Lower leg skin (tissue), 4 donors: Measurements from ENCODE around the gene PLEK2. TPM values are rescaled to one million over a fixed set of nuclear protein-coding genes. Genes with fewer than 3 reads are reported as not detected.

Experiments used
- DNase-seq, 2 donors: peaks; one replicate each; pipeline ENCODE4 v3.0.0-alpha.2; 2019; ENCODE audit warnings: low spot score in 2 of 2
- H3K4me3 ChIP-seq: fragments of 200-600 bp; sonication (generic); 2 replicates; pipeline ENCODE4 v1.5.1; 2017; ENCODE audit warnings: mild to moderate bottlenecking, low read depth; ENCODE audit not compliant: poor library complexity, severe bottlenecking
- CTCF ChIP-seq, 3 donors: fragments of 450-650 bp; IDR thresholded peaks; one replicate each; pipeline ENCODE4 v1.5.1; 2016; ENCODE audit warnings: antibody characterized with exemption in 3 of 3, mild to moderate bottlenecking in 3 of 3, moderate library complexity in 2 of 3
- POLR2A ChIP-seq, 2 donors: fragments of 450-650 bp; IDR thresholded peaks; one replicate each; pipeline ENCODE4 v1.6.1; 2016 to 2017; ENCODE audit warnings: antibody characterized with exemption in 2 of 2, mild to moderate bottlenecking in 1 of 2, moderate library complexity in 1 of 2
- WGBS, 2 donors: methylation state at CpG; one replicate each; pipeline ENCODE4 v1.1.5; 2018; 5-methylcytosine and 5-hydroxymethylcytosine counted together
- intact Hi-C: fragments of 100-400 bp; cut with DNase I; formaldehyde crosslinking; loops from one replicate; pipeline ENCODE4 v1.15.0; 2023; ENCODE audit warnings: low total_unique reads
- total RNA-seq, 4 donors: library from RNA; depleted of rRNA; stranded (reverse); fragments of >200 nt; gene quantifications; one replicate each; pipeline ENCODE4 v1.1.0, GENCODE V29; 2016

PLEK2 gene
- total RNA-seq, 4 donors from 2014 or later = 23.0 to 33.0 (median 29.5) TPM

DNA sequence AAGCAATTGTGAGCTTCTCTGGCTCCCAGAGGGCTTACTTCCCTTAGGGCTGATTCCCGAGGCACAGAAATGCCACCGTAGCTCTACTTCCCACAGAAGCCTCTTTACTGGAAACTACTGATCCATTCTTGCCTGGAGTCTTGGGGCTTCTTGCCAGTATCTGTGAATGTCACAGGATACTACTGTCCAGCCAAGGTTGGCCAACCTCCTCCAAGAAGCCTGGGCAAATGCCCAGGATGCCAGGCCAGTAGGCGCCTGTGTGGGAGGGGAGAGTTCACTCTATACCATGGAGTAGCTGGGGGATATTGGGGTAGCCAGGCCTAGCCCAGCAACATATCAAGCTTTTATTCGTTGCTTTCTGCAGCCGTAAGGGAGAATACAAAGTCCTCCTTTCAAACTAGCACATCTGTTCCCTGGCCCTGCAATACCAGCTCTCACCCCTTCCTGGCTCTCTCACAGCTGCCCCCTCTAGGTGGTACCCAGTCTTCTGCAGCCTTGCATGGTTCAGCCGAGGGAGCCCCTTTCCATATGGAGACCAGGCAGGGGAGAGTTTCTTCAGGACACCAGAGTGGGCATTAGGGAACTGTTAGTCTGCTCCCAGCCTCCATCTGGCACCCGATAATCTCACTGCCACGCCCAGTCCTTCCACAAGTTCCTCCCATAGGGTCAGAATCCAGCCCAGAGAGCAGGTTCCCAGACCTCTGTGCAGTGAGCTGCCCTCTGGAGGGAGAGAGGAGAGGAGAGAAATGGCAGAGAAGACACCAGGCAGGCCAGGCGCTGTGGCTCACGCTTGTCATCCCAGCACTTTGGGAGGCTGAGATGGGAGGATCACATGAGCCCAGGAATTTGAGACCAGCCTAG lies 24.3 kb upstream of the PLEK2 start:
- no peak overlapping the region for H3K4me3 ChIP-seq
- 80 to 84% methylated on average over 10 of the region's 10 CpGs for WGBS, 2 donors
- TF ChIP-seq POLR2A (IDR thresholded peaks at IDR 0.05) (no peak), CTCF (IDR thresholded peaks at IDR 0.05) (no peak)
- intact Hi-C loops = no loop called here
- no peak for DNase-seq

DNA sequence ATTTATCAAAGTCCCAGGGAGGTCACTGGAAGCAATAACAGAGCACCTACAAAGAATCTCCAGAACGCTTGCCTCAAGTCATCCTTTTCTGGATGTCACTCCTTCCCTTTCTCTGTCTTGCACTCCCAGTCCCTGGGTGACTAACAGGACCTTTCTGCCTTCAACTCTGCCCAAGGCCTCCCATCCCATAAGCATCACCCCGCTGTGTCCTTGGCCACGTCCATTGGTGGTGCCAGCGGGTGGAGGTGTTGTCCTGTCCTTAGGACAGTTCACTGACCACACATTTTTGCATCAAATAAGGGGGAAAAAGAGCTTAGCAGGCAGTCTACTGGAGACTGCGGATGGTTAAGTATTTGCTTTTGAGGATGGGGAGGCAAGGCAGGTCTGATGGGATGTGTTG lies 23.6 kb upstream of the PLEK2 start:
- intact Hi-C loops = no loop called here
- whole genome bisulfite sequencing, 2 donors = 93 to 95% methylated on average over 5 of the region's 5 CpGs

DNA sequence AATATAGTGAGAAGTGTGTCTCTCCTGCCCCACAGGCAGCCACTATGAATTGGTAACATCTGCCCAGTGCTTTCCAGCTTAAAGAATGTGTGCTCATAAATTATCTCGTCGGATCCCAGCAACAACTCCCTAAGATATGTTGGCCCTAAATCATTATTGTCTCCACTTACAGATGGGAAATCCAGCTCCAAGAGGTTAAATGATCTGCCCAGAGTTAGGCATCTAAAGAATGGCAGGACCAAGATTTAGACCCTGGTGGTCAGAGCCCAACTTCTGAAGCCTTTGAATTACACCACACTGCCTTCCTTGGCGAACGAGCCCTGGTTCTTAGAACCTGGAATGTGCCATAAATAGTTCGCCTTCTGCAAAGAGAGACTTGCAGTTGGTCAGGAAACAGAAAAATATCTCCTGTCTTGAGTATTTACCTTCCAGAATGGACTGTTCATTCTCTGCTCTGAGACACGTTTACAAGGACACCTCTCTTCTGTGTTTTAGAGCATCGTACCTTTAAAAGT lies 20.1 kb upstream of the PLEK2 start:
- WGBS, 2 donors = 49 to 51% methylated on average over 7 of the region's 7 CpGs
- DNase-seq = no peak
- TF ChIP-seq POLR2A (IDR thresholded peaks at IDR 0.05) (no peak), CTCF (IDR thresholded peaks at IDR 0.05) (no peak)
- intact Hi-C loops = no loop called here
- H3K4me3 ChIP-seq = no peak overlapping the region

More for the DNA sequence above, 23.6 kb upstream of the PLEK2 start:
- H3K4me3 ChIP-seq = no peak overlapping the region
- no peak for TF ChIP-seq CTCF (IDR thresholded peaks at IDR 0.05)
- no peak for TF ChIP-seq POLR2A (IDR thresholded peaks at IDR 0.05)
- DNase-seq = no peak

DNA sequence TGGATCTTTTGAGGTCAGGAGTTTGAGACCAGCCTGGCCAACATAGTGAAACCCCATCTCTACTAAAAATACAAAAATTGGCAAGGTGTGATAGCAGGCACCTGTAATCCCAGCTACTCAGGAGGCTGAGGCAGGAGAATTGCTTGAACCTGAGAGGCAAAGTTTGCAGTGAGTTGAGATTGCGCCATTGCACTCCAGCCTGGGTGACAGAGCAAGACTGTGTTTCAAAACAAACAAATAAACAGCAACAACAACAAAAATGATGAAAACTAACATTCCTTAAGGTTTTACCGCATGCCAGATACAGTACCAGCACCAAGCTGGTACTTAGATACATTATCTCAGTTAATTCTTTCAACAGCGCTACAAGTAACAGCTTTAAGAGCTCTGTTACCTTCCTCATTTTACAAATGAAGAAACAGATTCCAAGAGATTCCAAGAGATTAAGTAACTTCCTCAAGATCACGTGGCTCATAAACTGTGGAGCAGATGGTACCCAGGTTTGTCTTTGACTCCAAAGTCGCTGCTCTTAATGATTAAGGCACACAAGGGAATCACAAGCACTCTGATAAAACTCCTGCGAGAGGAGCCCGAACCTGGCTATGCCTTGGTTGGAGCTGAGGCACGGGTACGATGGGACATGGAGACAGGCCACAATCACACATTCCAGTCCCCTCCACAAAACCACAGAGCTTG lies 17.7 kb upstream of the PLEK2 start:
- intact Hi-C loops = loop anchor here (5.0 kb wide), 1 partner anchor 143 kb away; no protein-coding TSS in a partner anchor
- TF ChIP-seq POLR2A (IDR thresholded peaks at IDR 0.05) (no peak), CTCF (IDR thresholded peaks at IDR 0.05) (no peak)
- 77 to 78% methylated on average over 9 of the region's 9 CpGs for WGBS, 2 donors

DNA sequence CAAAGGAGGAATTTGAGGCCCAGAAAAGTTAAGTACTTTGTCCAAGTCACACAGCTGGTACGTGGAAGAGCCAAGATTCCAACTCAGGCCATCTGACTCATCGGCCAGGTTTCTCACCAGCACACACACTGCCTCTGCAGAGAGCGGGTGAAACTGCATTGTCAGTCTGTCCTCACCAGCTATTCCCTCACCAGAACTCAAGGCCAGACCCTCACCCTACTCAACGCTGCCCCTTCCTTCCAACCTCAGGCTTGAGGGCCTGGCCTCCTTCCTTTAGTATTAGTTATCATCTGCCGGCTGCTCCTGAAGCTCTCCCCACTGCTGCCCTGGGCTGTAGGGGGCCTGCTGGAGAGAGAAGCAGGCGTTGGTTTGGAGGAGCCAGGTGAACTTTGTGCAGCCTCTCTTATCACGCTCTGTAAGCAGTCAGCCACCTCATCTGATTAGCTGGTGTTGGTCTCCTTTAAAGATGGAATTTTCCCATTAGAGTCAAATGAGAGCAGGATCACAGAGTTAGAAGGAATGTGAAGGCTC lies 16.6 kb upstream of the PLEK2 start:
- intact Hi-C loops = loop anchor here (5.0 kb wide), 1 partner anchor 144 kb away; no protein-coding TSS in a partner anchor
- TF ChIP-seq POLR2A (IDR thresholded peaks at IDR 0.05) (no peak), CTCF (IDR thresholded peaks at IDR 0.05) (no peak)
- no peak for DNase-seq
- WGBS, 2 donors = 88% methylated on average over 7 of the region's 7 CpGs
- H3K4me3 ChIP-seq = no peak overlapping the region

More for the DNA sequence above, 17.7 kb upstream of the PLEK2 start:
- no peak overlapping the region for H3K4me3 ChIP-seq
- no peak for DNase-seq
